Hematopoietic multipotent progenitor cell treated with erythropoietin and hydrocortisone succinate and interleukin-3 and kit ligand, for 17 days (in vitro differentiated cells): ENCODE data around the gene IRF9.

Source experiments
- DNase-seq: peaks from one replicate; pipeline ENCODE4 v3.0.0-alpha.2; 2015; ENCODE audit warnings: low spot score

IRF9 gene

GRCh38 chr14:24149302-24149969 lies 11.6 kb upstream of the IRF9 start:
- no peak for DNase-seq

- no peak for DNase-seq
These were observed 11.0 kb upstream of the IRF9 start for GRCh38 chr14:24150061-24150460.

- no peak for DNase-seq
These were observed 10.5 kb upstream of the IRF9 start for GRCh38 chr14:24150567-24150966.

GRCh38 chr14:24150993-24151392 lies 10.1 kb upstream of the IRF9 start:
- no peak for DNase-seq

GRCh38 chr14:24151404-24152080 lies 9.5 kb upstream of the IRF9 start:
- no peak for DNase-seq

GRCh38 chr14:24155100-24155499 lies 6.0 kb upstream of the IRF9 start:
- no peak for DNase-seq

GRCh38 chr14:24156840-24157239 lies 4.2 kb upstream of the IRF9 start:
- DNase-seq, result no peak

- no peak for DNase-seq
These were observed 3.7 kb upstream of the IRF9 start for GRCh38 chr14:24157331-24157730.

GRCh38 chr14:24159777-24160498 lies 1.1 kb upstream of the IRF9 start:
- DNase-seq, result no peak

- no peak for DNase-seq
These were observed 591 bp upstream of the IRF9 start for GRCh38 chr14:24160499-24160849.

GRCh38 chr14:24162093-24162492 lies 1.0 kb downstream of the IRF9 start:
- peak; percentile 54 for DNase-seq

- no peak for DNase-seq
These were observed 3.5 kb downstream of the IRF9 start for GRCh38 chr14:24164518-24164991.

GRCh38 chr14:24165785-24166184 lies 4.7 kb downstream of the IRF9 start:
- DNase-seq, result no peak

- DNase-seq, result peak; percentile 22
These were observed 6.5 kb downstream of the IRF9 start for GRCh38 chr14:24167469-24168114.

- peak; percentile 25 for DNase-seq
These were observed 10.6 kb downstream of the IRF9 start, which contains the start of gene REC8 for GRCh38 chr14:24171422-24172260. REC8 (plus strand) TSS chr14:24172080; CDS start chr14:24172553, 473 bp downstream.

GRCh38 chr14:24172261-24172860 lies 11.3 kb downstream of the IRF9 start:
- DNase-seq, result no peak

- DNase-seq, result no peak
These were observed 11.8 kb downstream of the IRF9 start for GRCh38 chr14:24172871-24173281.

GRCh38 chr14:24176599-24176998 lies 15.5 kb downstream of the IRF9 start:
- no peak for DNase-seq

GRCh38 chr14:24177041-24177825 lies 16.2 kb downstream of the IRF9 start:
- DNase-seq, result no peak

GRCh38 chr14:24177891-24178290 lies 16.8 kb downstream of the IRF9 start:
- no peak for DNase-seq
